ENCODE data around the gene CILP2.

- no peak for TF ChIP-seq CTCF (conservative IDR thresholded peaks at IDR 0.05; ENCODE audit: low read depth, low read length)
- no peak for TF ChIP-seq EZH2phosphoT487 (IDR thresholded peaks at IDR 0.05; ENCODE audit: borderline replicate concordance, low read length)
These were observed 31.5 kb upstream of the CILP2 start for GRCh38 chr19:19506592-19506991.

Data from PC-3 (cell line).